Gastroesophageal sphincter (tissue), 3 donors: ENCODE data around the gene EFHC1.

Experiments used
- EP300 ChIP-seq: sonication (generic); formaldehyde crosslinking; IDR thresholded peaks from one replicate; pipeline ENCODE4 v1.6.1; 2017; ENCODE audit warnings: antibody characterized with exemption, mild to moderate bottlenecking
- POLR2A ChIP-seq, 2 donors: fragments of 450-650 bp; IDR thresholded peaks; one replicate each; pipeline ENCODE4 v1.6.1; 2017; ENCODE audit warnings: antibody characterized with exemption in 2 of 2, mild to moderate bottlenecking in 2 of 2, moderate library complexity in 1 of 2
- POLR2AphosphoS5 ChIP-seq: sonication (generic); formaldehyde crosslinking; IDR thresholded peaks from one replicate; pipeline ENCODE4 v1.6.1; 2017; ENCODE audit warnings: antibody characterized with exemption
- TF ChIP-seq, protein P1 (sequence below), 4 experiments: fragments of 200-600 bp in 2 of 4; fragments of 450-650 bp in 2 of 4; sonication (generic) in 1 of 4; IDR thresholded peaks; one replicate each; pipeline ENCODE4 v1.5.1; 2017 to 2019; ENCODE audit warnings: antibody characterized with exemption in 4 of 4, mild to moderate bottlenecking in 2 of 4, moderate library complexity in 2 of 4

DNA sequence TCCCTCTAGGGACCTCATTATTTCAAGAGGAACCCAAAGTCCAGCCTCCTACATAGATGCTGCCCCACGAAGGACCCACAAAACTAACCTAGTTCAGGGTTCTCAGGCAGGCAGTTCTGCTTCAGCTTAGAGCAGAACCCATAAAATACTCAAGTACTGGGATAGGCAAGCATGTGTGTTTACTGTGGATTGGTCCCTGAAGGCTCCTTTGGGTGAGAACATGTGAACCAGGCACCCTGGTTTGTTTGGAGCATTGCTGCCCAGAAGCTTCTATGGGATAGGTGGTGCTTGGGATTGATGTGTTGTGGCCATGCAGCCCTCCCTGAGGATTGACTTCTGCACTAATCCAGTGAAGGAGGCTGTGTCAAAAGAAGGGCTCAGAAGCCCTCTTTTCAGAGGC is 14.9 kb upstream of the EFHC1 start:
- TF ChIP-seq, protein P1, sequence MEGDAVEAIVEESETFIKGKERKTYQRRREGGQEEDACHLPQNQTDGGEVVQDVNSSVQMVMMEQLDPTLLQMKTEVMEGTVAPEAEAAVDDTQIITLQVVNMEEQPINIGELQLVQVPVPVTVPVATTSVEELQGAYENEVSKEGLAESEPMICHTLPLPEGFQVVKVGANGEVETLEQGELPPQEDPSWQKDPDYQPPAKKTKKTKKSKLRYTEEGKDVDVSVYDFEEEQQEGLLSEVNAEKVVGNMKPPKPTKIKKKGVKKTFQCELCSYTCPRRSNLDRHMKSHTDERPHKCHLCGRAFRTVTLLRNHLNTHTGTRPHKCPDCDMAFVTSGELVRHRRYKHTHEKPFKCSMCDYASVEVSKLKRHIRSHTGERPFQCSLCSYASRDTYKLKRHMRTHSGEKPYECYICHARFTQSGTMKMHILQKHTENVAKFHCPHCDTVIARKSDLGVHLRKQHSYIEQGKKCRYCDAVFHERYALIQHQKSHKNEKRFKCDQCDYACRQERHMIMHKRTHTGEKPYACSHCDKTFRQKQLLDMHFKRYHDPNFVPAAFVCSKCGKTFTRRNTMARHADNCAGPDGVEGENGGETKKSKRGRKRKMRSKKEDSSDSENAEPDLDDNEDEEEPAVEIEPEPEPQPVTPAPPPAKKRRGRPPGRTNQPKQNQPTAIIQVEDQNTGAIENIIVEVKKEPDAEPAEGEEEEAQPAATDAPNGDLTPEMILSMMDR (IDR thresholded peaks at IDR 0.05), result no peak
- TF ChIP-seq POLR2AphosphoS5 (no peak), EP300 (no peak), POLR2A (IDR thresholded peaks at IDR 0.05) (no peak)
